HFF-Myc (cell line): ENCODE results near the gene RPL7A.
"Not testable (repeated sequence)": the region's sequence is repeated elsewhere in the genome, so short reads cannot be mapped to it uniquely, and the experiment has no call there.

Experiments
- DNase-seq: peaks from one replicate; pipeline ENCODE4 v3.0.0-alpha.2; 2011; ENCODE audit warnings: low read depth; ENCODE audit errors: extremely low read depth
- H3K4me3 ChIP-seq: replicated peaks from 2 replicates; pipeline ENCODE4 v1.5.1; 2011; ENCODE audit warnings: low read depth, mild to moderate bottlenecking, control low read depth, low read length
- CTCF ChIP-seq: IDR thresholded peaks from 2 replicates; pipeline ENCODE4 v1.5.1; 2012; ENCODE audit warnings: mild to moderate bottlenecking, low read depth, low read length, control low read depth; ENCODE audit errors: missing control alignments

The RPL7A gene

GRCh38 chr9:133329306-133330156, 18.5 kb upstream of the RPL7A start:
- not testable (repeated sequence) for H3K4me3 ChIP-seq, DNase-seq
- TF ChIP-seq CTCF = peak; percentile 57

GRCh38 chr9:133331221-133331620, 16.8 kb upstream of the RPL7A start:
- DNase-seq = no peak
- TF ChIP-seq CTCF = no peak
- H3K4me3 ChIP-seq = no peak overlapping the region

- no peak for DNase-seq
- TF ChIP-seq CTCF = no peak
- no peak overlapping the region for H3K4me3 ChIP-seq
Observed at GRCh38 chr9:133331641-133332380, 16.2 kb upstream of the RPL7A start.

- TF ChIP-seq CTCF = no peak
- no peak overlapping the region for H3K4me3 ChIP-seq
- DNase-seq = no peak
Observed at GRCh38 chr9:133332381-133332730, 15.7 kb upstream of the RPL7A start.

GRCh38 chr9:133333011-133333410, 15.0 kb upstream of the RPL7A start:
- TF ChIP-seq CTCF = no peak
- no peak overlapping the region for H3K4me3 ChIP-seq
- DNase-seq = no peak

- no peak overlapping the region for H3K4me3 ChIP-seq
- no peak for DNase-seq
- TF ChIP-seq CTCF = no peak
Observed at GRCh38 chr9:133333566-133333965, 14.5 kb upstream of the RPL7A start.
